ENCODE data around the gene TGM5.

The TGM5 gene, protein sequence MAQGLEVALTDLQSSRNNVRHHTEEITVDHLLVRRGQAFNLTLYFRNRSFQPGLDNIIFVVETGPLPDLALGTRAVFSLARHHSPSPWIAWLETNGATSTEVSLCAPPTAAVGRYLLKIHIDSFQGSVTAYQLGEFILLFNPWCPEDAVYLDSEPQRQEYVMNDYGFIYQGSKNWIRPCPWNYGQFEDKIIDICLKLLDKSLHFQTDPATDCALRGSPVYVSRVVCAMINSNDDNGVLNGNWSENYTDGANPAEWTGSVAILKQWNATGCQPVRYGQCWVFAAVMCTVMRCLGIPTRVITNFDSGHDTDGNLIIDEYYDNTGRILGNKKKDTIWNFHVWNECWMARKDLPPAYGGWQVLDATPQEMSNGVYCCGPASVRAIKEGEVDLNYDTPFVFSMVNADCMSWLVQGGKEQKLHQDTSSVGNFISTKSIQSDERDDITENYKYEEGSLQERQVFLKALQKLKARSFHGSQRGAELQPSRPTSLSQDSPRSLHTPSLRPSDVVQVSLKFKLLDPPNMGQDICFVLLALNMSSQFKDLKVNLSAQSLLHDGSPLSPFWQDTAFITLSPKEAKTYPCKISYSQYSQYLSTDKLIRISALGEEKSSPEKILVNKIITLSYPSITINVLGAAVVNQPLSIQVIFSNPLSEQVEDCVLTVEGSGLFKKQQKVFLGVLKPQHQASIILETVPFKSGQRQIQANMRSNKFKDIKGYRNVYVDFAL

GRCh38 chr15:43266834-43267233 lies at the start of gene TGM5:
Gene TGM5 (minus strand): TSS chr15:43266928. CDS start chr15:43266849, 79 bp downstream.
- in situ Hi-C loops (cut with MboI; ENCODE audit: low sequenced_read_pairs, unreplicated experiment) = no loop called here
- no peak for TF ChIP-seq CTCF (IDR thresholded peaks at IDR 0.05; ENCODE audit: borderline replicate concordance, control extremely low read depth, extremely low read depth, insufficient read depth, missing control alignments)
- DNase-seq (ENCODE audit: low spot score) = no peak

DNA sequence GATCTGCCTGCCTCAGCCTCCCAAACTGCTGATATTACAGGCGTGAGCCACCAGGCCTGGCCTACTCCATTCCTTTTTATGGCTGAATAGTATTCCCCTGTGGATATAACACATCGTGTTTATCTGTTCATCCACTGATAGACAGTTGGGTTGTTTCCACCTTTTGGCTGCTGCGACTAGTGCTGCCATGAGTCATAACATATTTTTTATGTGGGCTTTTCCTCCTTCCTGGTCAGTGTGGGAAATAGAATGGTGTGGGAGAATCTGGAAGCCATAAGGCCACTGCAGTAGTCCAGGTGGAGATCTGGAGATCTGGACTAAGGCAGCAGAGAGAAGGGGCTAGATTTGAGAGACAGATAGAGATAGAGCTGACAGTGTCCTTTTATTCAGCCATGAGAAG lies 47.4 kb upstream of the TGM5 start:
- TF ChIP-seq CTCF (IDR thresholded peaks at IDR 0.05; ENCODE audit: borderline replicate concordance, control extremely low read depth, extremely low read depth, insufficient read depth, missing control alignments) = no peak
- in situ Hi-C loops (cut with MboI; ENCODE audit: low sequenced_read_pairs, unreplicated experiment) = no loop called here
- no peak for DNase-seq (ENCODE audit: low spot score)

- in situ Hi-C loops (cut with MboI; ENCODE audit: low sequenced_read_pairs, unreplicated experiment) = no loop called here
- no peak for DNase-seq (ENCODE audit: low spot score)
- no peak for TF ChIP-seq CTCF (IDR thresholded peaks at IDR 0.05; ENCODE audit: borderline replicate concordance, control extremely low read depth, extremely low read depth, insufficient read depth, missing control alignments)
Observed at GRCh38 chr15:43312378-43312777, 45.6 kb upstream of the TGM5 start.

DNA sequence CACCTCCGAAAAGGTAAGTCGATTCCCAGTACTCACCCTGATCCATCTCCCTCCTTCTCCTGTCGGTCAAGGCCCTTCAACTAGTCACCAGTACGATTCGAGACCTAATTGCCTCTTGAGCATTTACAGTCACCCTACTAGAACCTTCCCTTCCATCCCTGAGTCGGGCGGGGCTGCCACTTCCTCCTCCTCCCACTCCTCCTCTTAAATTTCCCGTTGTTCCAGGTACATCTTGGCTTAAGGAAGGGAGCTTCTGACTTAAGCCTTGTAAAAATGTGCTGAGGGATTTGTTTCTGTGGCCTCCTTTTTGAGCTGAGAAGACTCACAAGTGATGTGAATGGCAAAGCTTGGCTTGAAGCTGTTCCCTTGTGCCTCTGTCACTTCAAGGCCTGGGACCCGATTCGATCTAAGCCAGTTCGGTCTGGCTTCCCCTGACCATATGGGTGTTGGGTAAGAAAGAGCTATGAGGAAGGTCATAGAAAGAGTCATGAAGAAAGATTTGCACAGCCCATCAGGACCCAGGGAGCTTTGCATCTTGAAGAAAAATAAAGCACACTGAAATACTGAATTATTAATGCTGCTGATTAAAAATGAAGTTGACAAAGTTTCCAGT lies 35.6 kb upstream of the TGM5 start, which contains the start of gene TGM7:
Gene TGM7, minus strand, starts transcription at position 51 of the 613 bp plus-strand sequence.
- no peak for DNase-seq (ENCODE audit: low spot score)
- TF ChIP-seq CTCF (IDR thresholded peaks at IDR 0.05; ENCODE audit: borderline replicate concordance, control extremely low read depth, extremely low read depth, insufficient read depth, missing control alignments) = no peak
- in situ Hi-C loops (cut with MboI; ENCODE audit: low sequenced_read_pairs, unreplicated experiment) = no loop called here

DNA sequence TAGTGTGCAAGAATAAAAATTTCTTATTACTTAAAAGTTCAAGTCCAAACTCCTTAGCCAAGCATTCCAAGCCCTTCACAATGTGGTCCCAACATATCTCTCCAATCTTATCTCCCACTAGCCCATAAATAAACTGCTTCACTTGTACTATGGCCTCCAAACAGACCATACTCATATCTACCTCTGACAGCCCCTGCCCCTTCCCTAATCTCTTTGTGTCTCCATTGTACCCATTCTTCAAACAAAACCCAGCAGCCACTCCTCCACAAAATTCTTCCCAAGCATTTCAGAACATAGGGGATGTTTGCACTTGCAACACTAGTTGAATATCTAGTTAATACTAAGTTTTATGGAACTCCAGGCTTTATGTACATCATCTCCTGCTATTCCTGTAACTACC lies 33.2 kb upstream of the TGM5 start:
- no peak for DNase-seq (ENCODE audit: low spot score)
- in situ Hi-C loops (cut with MboI; ENCODE audit: low sequenced_read_pairs, unreplicated experiment) = no loop called here
- no peak for TF ChIP-seq CTCF (IDR thresholded peaks at IDR 0.05; ENCODE audit: borderline replicate concordance, control extremely low read depth, extremely low read depth, insufficient read depth, missing control alignments)

DNA sequence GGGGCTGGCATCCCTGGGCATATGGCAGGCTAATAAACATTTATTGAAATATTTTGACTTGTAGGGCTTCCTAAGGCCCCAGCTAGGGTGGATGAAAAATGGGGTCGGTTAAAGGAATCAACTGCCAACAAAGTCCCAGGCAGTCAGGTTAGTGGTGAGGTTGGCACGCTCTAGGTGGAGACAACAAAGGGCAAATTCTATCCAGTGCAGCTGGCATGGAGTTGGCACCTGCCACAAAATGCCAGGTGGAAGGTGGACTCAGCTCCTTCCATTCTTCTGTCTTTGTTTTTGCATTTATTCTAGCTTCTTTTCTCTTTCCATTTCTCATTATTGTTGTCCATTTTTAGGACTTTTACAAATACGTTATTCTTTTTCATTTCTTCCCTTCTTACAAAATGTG lies 32.7 kb upstream of the TGM5 start:
- no peak for DNase-seq (ENCODE audit: low spot score)
- in situ Hi-C loops (cut with MboI; ENCODE audit: low sequenced_read_pairs, unreplicated experiment) = no loop called here
- no peak for TF ChIP-seq CTCF (IDR thresholded peaks at IDR 0.05; ENCODE audit: borderline replicate concordance, control extremely low read depth, extremely low read depth, insufficient read depth, missing control alignments)
